ENCODE measurements around the gene BRDT. TPM values are rescaled to one million over a fixed set of nuclear protein-coding genes. Genes with fewer than 3 reads are reported as not detected.

The BRDT gene
- total RNA-seq, 1 donor from 2014 or later: not detected

GRCh38 chr1:91916046-91916445, 33.2 kb upstream of the BRDT start:
- no peak for DNase-seq (ENCODE audit: low read depth)
- no peak for TF ChIP-seq CTCF (IDR thresholded peaks at IDR 0.05; ENCODE audit: insufficient read depth, low read length, severe bottlenecking)
- no peak for FAIRE-seq
- Histone ChIP-seq H3K4me3 (ENCODE audit: low read depth, low read length) (no peak overlapping the region), H3K36me3 (ENCODE audit: control insufficient read depth, insufficient read depth, low read length) (no peaks in the 10 kb centered on the region), H3K27me3 (ENCODE audit: control insufficient read depth, insufficient read depth, low read length) (no peaks in the 10 kb centered on the region)

GRCh38 chr1:91916811-91917460, 32.3 kb upstream of the BRDT start:
- no peaks in the 10 kb centered on the region for H3K27me3 ChIP-seq (ENCODE audit: control insufficient read depth, insufficient read depth, low read length)
- no peak overlapping the region for H3K4me3 ChIP-seq (ENCODE audit: low read depth, low read length)
- TF ChIP-seq CTCF (IDR thresholded peaks at IDR 0.05; ENCODE audit: insufficient read depth, low read length, severe bottlenecking): no peak
- DNase-seq (ENCODE audit: low read depth) (no peak), FAIRE-seq (no peak)
- no peaks in the 10 kb centered on the region for H3K36me3 ChIP-seq (ENCODE audit: control insufficient read depth, insufficient read depth, low read length)

DNA sequence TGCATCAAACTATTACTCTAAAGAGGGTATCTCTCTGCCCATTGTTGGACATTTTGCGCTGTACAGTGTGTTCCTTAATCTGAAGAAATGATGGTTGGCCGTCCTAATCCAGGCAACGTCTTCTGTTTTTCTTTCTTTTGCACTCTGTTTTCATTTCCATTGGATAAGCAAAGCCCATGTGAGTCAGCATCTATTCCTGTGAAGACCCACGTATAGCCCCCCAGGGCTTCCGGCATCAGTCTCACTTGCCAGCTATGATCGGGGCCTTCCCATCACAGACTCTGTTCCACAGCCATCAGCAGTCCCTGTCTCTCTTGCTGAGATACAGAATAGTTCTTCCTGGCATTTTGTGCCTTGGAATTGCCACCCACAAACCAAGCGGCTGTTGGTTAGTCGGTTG, 29.2 kb upstream of the BRDT start:
- TF ChIP-seq CTCF (IDR thresholded peaks at IDR 0.05; ENCODE audit: insufficient read depth, low read length, severe bottlenecking): no peak
- H3K27me3 ChIP-seq (ENCODE audit: control insufficient read depth, insufficient read depth, low read length): no peaks in the 10 kb centered on the region
- H3K36me3 ChIP-seq (ENCODE audit: control insufficient read depth, insufficient read depth, low read length): no peaks in the 10 kb centered on the region
- DNase-seq (ENCODE audit: low read depth) (no peak), FAIRE-seq (no peak)
- no peak overlapping the region for H3K4me3 ChIP-seq (ENCODE audit: low read depth, low read length)

DNA sequence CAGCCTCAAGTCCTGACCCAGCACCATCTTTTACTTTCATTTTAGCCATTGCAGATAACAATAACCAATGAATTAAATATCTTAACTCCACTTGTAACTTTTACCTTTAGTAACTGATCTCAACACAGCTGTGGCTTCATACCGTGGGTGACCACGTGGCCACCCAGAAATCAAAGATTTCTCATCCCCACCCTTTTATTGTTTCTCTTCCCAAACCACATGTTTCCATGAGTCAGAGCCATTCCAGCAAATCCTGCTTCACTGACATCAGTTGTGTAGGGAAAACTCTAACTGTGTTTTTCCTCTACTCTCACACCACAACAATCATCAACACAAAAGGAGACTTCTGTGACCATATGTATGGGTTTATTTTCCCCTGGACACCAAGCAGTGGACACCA, 25.1 kb upstream of the BRDT start:
- H3K36me3 ChIP-seq (ENCODE audit: control insufficient read depth, insufficient read depth, low read length): no peaks in the 10 kb centered on the region
- FAIRE-seq (no peak), DNase-seq (ENCODE audit: low read depth) (peak; percentile 54)
- no peak for TF ChIP-seq CTCF (IDR thresholded peaks at IDR 0.05; ENCODE audit: insufficient read depth, low read length, severe bottlenecking)
- H3K4me3 ChIP-seq (ENCODE audit: low read depth, low read length): no peak overlapping the region
- H3K27me3 ChIP-seq (ENCODE audit: control insufficient read depth, insufficient read depth, low read length): no peaks in the 10 kb centered on the region

GRCh38 chr1:91925644-91926435, 23.4 kb upstream of the BRDT start:
- H3K4me3 ChIP-seq (ENCODE audit: low read depth, low read length): no peak overlapping the region
- no peaks in the 10 kb centered on the region for H3K36me3 ChIP-seq (ENCODE audit: control insufficient read depth, insufficient read depth, low read length)
- no peak for DNase-seq (ENCODE audit: low read depth)
- no peak for FAIRE-seq
- TF ChIP-seq CTCF (IDR thresholded peaks at IDR 0.05; ENCODE audit: insufficient read depth, low read length, severe bottlenecking): no peak
- no peaks in the 10 kb centered on the region for H3K27me3 ChIP-seq (ENCODE audit: control insufficient read depth, insufficient read depth, low read length)

Data from bronchial epithelial cell (primary cell).